HepG2 (cell line): ENCODE results near the gene AFF1. TPM values are rescaled to one million over a fixed set of nuclear protein-coding genes. Genes with fewer than 3 reads are reported as not detected.
A peak's percentile ranks its signal among the peaks of the same experiment; 100 is the strongest.

Experiments
- DZIP1 ChIP-seq: sonication (generic); formaldehyde crosslinking; IDR thresholded peaks from 2 replicates; pipeline ENCODE4 v1.5.0; 2020; ENCODE audit warnings: mild to moderate bottlenecking, missing genetic modification reagents
- FOXP4 ChIP-seq: sonication (generic); formaldehyde crosslinking; IDR thresholded peaks from 2 replicates; pipeline ENCODE4 v1.4.0; 2020; ENCODE audit warnings: missing genetic modification reagents
- KDM6A ChIP-seq: IDR thresholded peaks from 2 replicates; pipeline ENCODE4 v1.6.1; 2016; ENCODE audit warnings: low read depth
- KLF16 ChIP-seq, 2 experiments: sonication (generic) in 1 of 2; formaldehyde crosslinking in 1 of 2; IDR thresholded peaks; 2 replicates each; pipeline versions ENCODE4 v1.6.1 to v1.8.0; 2016 to 2023; ENCODE audit warnings: missing genetic modification reagents in 2 of 2, missing compliant biosample characterization in 1 of 2
- KMT2B ChIP-seq: IDR thresholded peaks from 2 replicates; pipeline ENCODE4 v1.6.1; 2016; ENCODE audit warnings: missing genetic modification reagents, missing compliant biosample characterization
- SALL1 ChIP-seq: sonication (generic); formaldehyde crosslinking; IDR thresholded peaks from 2 replicates; pipeline ENCODE4 v1.8.0; 2022; ENCODE audit warnings: mild to moderate bottlenecking, missing genetic modification reagents
- TFAP4 ChIP-seq: sonication (generic); IDR thresholded peaks from 2 replicates; pipeline ENCODE4 v1.6.1; 2016; ENCODE audit warnings: low read depth, borderline replicate concordance
- U2AF1 ChIP-seq: fragments of 200-400 bp; formaldehyde crosslinking; optimal IDR thresholded peaks from 2 replicates; pipeline ENCODE3; 2017; ENCODE audit warnings: mild to moderate bottlenecking, low read depth, low read length
- ZNF552 ChIP-seq: sonication (generic); formaldehyde crosslinking; IDR thresholded peaks from 2 replicates; pipeline ENCODE4 v1.9.0; 2022; ENCODE audit warnings: missing genetic modification reagents, mild to moderate bottlenecking, borderline replicate concordance
- ZNF563 ChIP-seq: sonication (generic); formaldehyde crosslinking; IDR thresholded peaks from 2 replicates; pipeline ENCODE4 v1.8.0; 2022; ENCODE audit warnings: mild to moderate bottlenecking, moderate library complexity, missing genetic modification reagents
- ZNF629 ChIP-seq: sonication (generic); formaldehyde crosslinking; conservative IDR thresholded peaks from 2 replicates; pipeline ENCODE4 v1.5.0; 2020; ENCODE audit warnings: missing genetic modification reagents
- ZNF773 ChIP-seq: sonication (generic); formaldehyde crosslinking; IDR thresholded peaks from 2 replicates; pipeline ENCODE4 v1.4.0; 2020; ENCODE audit warnings: missing genetic modification reagents, borderline replicate concordance
- ZNF790 ChIP-seq: sonication (generic); formaldehyde crosslinking; IDR thresholded peaks from 2 replicates; pipeline ENCODE4 v1.8.0; 2022; ENCODE audit warnings: missing genetic modification reagents, mild to moderate bottlenecking, borderline replicate concordance
- polyA plus RNA-seq, 8 experiments: library from polyadenylated mRNA; depleted of rRNA in 3 of 8; stranded (reverse) in 7 of 8; unstranded in 1 of 8; fragments of >200 nt; fragmentation: Illumina TruSeq in 4 of 8; extraction: Trizol in 4 of 8; gene quantifications; 2 replicates each; pipeline versions ENCODE4 v1.2.1 to v1.2.3, GENCODE V29; 2011 to 2016; ENCODE audit warnings: low read depth in 4 of 8, missing spikeins in 1 of 8, mixed read lengths in 1 of 8; ENCODE audit not compliant: insufficient read depth in 1 of 8
- total RNA-seq, 5 experiments: library from RNA; depleted of rRNA; stranded (reverse); fragments of >200 nt; fragmentation: Illumina TruSeq; extraction: Trizol; gene quantifications; 2 replicates each; pipeline ENCODE4 v1.2.3, GENCODE V29; 2016; ENCODE audit warnings: low read depth in 1 of 5
- TF ChIP-seq, protein P1 (sequence below): IDR thresholded peaks from 2 replicates; pipeline ENCODE4 v1.6.1; 2016; ENCODE audit warnings: low read depth
- TF ChIP-seq, protein P2 (sequence below): sonication (generic); formaldehyde crosslinking; IDR thresholded peaks from 2 replicates; pipeline ENCODE4 v1.8.0; 2022; ENCODE audit warnings: missing genetic modification reagents, mild to moderate bottlenecking, inconsistent platforms, borderline replicate concordance
- TF ChIP-seq, protein P3 (sequence below): sonication (generic); formaldehyde crosslinking; IDR thresholded peaks from 2 replicates; pipeline ENCODE4 v1.8.1; 2022; ENCODE audit warnings: low read depth, mild to moderate bottlenecking, missing genetic modification reagents

Gene AFF1
- total and polyA plus RNA-seq, 2 of the 13 experiments (the other 11 are each of a cell fraction or from before 2014, with no cell fraction given): 15.5 to 15.9 TPM

DNA sequence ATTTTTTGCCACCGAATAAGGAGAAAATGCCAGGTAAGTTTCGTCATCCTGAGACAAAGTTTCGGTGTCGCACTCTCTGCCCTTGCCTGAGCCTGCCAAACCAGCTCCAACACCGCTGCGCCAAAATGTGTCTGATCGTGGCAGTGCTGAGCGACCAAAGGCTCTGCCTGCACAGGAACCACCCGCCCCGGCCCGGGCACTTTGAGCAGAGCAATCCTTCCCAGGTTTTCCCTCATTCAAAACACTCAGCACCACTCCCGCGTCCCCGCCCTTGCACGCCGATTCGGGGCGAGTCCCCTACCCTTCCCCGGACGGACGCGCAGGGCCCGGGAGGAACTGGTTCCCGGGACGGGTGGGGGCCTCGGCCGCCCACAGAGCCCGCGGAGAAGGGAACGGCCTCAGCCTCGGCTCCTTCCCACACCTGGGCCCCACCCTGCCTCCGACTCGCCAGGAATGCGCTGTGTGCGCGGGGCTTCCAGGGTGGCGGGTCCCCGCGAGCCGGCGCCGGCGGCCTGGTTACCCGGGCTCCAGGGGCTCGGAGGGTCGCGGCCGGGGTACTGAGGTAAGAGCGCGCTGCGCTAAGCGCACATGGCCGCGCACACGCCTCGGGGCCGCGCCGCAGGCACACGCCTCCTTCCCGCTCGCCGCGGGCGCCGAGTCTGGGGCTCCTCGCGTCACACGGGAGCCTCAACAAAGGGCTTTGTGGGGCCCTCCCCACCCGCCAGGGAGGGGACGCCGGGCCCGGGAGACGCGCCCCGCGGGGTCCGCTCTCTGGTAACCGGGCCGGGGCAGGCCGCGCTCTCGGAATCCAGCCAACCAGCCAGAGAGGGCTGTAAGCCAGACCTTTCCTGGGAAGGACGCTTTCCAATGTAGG, 42.8 kb upstream of the AFF1 start, which contains the start of gene C4orf36 (continued):
- TF ChIP-seq TFAP4: no peak
- no peak for TF ChIP-seq ZNF629 (CRISPR knock-in tag)
- peak; percentile 52; the same call in 1 of the 2 replicates for TF ChIP-seq SALL1 (CRISPR knock-in tag)
- TF ChIP-seq ZNF563 (CRISPR knock-in tag): peak; percentile 88
- no peak for TF ChIP-seq ZNF773 (CRISPR knock-in tag)
- TF ChIP-seq, protein P1, sequence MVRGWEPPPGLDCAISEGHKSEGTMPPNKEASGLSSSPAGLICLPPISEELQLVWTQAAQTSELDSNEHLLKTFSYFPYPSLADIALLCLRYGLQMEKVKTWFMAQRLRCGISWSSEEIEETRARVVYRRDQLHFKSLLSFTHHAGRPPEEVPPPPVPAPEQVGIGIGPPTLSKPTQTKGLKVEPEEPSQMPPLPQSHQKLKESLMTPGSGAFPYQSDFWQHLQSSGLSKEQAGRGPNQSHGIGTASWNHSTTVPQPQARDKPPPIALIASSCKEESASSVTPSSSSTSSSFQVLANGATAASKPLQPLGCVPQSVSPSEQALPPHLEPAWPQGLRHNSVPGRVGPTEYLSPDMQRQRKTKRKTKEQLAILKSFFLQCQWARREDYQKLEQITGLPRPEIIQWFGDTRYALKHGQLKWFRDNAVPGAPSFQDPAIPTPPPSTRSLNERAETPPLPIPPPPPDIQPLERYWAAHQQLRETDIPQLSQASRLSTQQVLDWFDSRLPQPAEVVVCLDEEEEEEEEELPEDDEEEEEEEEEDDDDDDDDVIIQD (CRISPR knock-in tag): no peak
- TF ChIP-seq, protein P2, sequence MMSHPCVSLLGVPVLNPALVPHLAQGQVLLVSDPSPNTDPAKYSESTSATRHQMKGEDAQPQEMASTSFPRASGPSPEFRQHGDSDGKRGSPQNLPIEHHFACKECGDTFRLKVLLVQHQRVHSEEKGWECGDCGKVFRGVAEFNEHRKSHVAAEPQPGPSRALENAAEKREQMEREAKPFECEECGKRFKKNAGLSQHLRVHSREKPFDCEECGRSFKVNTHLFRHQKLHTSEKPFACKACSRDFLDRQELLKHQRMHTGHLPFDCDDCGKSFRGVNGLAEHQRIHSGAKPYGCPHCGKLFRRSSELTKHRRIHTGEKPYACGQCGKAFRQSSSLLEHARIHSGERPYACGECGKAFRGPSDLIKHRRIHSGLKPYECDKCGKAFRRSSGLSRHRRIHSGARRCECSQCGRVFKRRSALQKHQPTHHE (CRISPR knock-in tag): 0 out of 2 replicates have a peak, but pooled peaks have one; percentile 31
- TF ChIP-seq, protein P3, sequence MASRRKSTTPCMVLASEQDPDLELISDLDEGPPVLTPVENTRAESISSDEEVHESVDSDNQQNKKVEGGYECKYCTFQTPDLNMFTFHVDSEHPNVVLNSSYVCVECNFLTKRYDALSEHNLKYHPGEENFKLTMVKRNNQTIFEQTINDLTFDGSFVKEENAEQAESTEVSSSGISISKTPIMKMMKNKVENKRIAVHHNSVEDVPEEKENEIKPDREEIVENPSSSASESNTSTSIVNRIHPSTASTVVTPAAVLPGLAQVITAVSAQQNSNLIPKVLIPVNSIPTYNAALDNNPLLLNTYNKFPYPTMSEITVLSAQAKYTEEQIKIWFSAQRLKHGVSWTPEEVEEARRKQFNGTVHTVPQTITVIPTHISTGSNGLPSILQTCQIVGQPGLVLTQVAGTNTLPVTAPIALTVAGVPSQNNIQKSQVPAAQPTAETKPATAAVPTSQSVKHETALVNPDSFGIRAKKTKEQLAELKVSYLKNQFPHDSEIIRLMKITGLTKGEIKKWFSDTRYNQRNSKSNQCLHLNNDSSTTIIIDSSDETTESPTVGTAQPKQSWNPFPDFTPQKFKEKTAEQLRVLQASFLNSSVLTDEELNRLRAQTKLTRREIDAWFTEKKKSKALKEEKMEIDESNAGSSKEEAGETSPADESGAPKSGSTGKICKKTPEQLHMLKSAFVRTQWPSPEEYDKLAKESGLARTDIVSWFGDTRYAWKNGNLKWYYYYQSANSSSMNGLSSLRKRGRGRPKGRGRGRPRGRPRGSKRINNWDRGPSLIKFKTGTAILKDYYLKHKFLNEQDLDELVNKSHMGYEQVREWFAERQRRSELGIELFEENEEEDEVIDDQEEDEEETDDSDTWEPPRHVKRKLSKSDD (CRISPR knock-in tag): no peak
- TF ChIP-seq U2AF1: no peak
- TF ChIP-seq FOXP4 (CRISPR knock-in tag): no peak
- peak; percentile 55; the same call in 1 of the 2 replicates for TF ChIP-seq ZNF552 (CRISPR knock-in tag)
- TF ChIP-seq DZIP1 (CRISPR knock-in tag): 0 out of 2 replicates have a peak, but pooled peaks have one; percentile 22
- no peak for TF ChIP-seq KDM6A (CRISPR knock-in tag)
- TF ChIP-seq KMT2B (CRISPR knock-in tag): no peak
- TF ChIP-seq ZNF790 (CRISPR knock-in tag): no peak
- TF ChIP-seq KLF16 (CRISPR knock-in tag; IDR thresholded peaks at IDR 0.05): 0 out of 4 replicates have a peak, but pooled peaks of 1 of the 2 experiments have one; percentile 22
